Measurements from ENCODE around the gene DYRK1B.

The DYRK1B gene

DNA sequence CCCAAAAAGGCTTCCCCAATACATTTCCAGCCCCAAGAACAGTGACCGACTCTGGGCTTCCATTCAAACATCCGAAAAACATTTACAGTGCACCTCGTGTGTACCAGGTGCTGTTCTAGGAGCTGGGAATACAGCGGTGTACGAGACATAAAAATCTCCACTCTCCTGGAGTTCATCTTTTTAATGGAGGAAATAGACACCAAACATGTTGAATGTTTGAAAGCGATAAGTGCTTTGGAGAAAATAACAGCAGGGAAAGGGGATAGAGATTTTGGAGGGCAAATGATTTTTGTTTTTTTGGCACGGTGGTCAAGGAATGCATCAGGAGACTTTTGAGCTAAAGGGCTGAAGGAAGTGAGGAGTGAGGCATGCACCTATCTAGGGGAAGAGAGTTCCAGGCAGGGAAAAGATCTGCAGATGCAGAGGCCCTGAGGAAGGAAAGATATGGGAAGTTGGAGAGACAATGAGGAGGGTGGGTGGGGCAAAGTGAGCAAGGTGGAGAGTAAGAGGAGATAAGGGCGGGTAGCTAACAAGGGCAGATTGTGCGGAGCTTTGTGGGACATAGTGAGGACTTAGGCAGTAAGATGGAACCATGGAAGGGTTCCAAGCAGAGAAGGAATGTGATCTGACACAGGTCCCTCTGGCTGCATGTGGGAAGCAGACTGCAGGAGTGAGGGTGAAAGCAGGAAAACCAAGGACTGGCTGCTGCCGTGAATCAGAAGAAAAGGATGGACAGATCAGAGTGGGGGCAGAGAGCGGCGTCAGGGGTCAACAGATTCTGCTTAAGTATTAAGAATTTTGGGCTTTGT is 12.9 kb upstream of the DYRK1B start:
- ChIA-PET POLR2A (interaction anchor here (0.5 to 6.5 kb wide), 16 partner anchors 8 to 885 kb away, joined by 3 to 124 read pairs (median 7); partner anchors contain the start of genes DYRK1B, PSMC4, RPS16 and ZNF546), CTCF (interaction anchor here (0.5 to 7.8 kb wide), 9 partner anchors 13 to 1906 kb away, joined by 3 to 237 read pairs (median 3); partner anchors contain the start of genes DYRK1B and PSMC4)
- H3K4me3 ChIP-seq (ENCODE audit: low read depth, low read length), result peak overlapping the region; percentile 24
- TF ChIP-seq ZSCAN23 (tag by site-specific recombination; IDR thresholded peaks at IDR 0.05) (no peak), SP3 (tag by site-specific recombination; IDR thresholded peaks at IDR 0.05) (peak; percentile 62), SETDB1 (IDR thresholded peaks at IDR 0.05; ENCODE audit: insufficient read length, low read length) (no peak), GFI1B (tag by site-specific recombination; IDR thresholded peaks at IDR 0.05) (no peak), SCRT2 (tag by site-specific recombination; IDR thresholded peaks at IDR 0.05) (peak; percentile 81), ZNF473 (tag by site-specific recombination; IDR thresholded peaks at IDR 0.05) (no peak), ZNF211 (tag by site-specific recombination; IDR thresholded peaks at IDR 0.05; ENCODE audit: low read depth) (no peak), ZNF394 (tag by site-specific recombination; IDR thresholded peaks at IDR 0.05; ENCODE audit: borderline replicate concordance) (no peak), ZNF670 (tag by site-specific recombination; IDR thresholded peaks at IDR 0.05; ENCODE audit: low read depth) (no peak), ZNF138 (tag by site-specific recombination; IDR thresholded peaks at IDR 0.05; ENCODE audit: borderline replicate concordance) (no peak), ZNF596 (tag by site-specific recombination; IDR thresholded peaks at IDR 0.05) (no peak), ZNF768 (tag by site-specific recombination; IDR thresholded peaks at IDR 0.05) (no peak), ZNF677 (tag by site-specific recombination; IDR thresholded peaks at IDR 0.05) (no peak)
- TF ChIP-seq, protein P1, sequence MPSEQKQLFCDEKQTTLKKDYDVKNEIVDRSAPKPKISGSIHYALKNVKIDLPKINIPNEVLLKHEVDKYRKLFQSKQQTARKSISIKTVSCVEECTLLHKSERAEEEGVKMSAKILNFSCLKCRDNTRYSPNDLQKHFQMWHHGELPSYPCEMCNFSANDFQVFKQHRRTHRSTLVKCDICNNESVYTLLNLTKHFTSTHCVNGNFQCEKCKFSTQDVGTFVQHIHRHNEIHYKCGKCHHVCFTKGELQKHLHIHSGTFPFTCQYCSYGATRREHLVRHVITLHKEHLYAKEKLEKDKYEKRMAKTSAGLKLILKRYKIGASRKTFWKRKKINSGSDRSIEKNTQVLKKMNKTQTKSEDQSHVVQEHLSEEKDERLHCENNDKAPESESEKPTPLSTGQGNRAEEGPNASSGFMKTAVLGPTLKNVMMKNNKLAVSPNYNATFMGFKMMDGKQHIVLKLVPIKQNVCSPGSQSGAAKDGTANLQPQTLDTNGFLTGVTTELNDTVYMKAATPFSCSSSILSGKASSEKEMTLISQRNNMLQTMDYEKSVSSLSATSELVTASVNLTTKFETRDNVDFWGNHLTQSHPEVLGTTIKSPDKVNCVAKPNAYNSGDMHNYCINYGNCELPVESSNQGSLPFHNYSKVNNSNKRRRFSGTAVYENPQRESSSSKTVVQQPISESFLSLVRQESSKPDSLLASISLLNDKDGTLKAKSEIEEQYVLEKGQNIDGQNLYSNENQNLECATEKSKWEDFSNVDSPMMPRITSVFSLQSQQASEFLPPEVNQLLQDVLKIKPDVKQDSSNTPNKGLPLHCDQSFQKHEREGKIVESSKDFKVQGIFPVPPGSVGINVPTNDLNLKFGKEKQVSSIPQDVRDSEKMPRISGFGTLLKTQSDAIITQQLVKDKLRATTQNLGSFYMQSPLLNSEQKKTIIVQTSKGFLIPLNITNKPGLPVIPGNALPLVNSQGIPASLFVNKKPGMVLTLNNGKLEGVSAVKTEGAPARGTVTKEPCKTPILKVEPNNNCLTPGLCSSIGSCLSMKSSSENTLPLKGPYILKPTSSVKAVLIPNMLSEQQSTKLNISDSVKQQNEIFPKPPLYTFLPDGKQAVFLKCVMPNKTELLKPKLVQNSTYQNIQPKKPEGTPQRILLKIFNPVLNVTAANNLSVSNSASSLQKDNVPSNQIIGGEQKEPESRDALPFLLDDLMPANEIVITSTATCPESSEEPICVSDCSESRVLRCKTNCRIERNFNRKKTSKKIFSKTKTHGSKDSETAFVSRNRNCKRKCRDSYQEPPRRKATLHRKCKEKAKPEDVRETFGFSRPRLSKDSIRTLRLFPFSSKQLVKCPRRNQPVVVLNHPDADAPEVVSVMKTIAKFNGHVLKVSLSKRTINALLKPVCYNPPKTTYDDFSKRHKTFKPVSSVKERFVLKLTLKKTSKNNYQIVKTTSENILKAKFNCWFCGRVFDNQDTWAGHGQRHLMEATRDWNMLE (tag by site-specific recombination; conservative IDR thresholded peaks at IDR 0.05; ENCODE audit: low read depth), result 0 out of 2 replicates have a peak, but pooled peaks have one; percentile 13
- TF ChIP-seq, protein P2, sequence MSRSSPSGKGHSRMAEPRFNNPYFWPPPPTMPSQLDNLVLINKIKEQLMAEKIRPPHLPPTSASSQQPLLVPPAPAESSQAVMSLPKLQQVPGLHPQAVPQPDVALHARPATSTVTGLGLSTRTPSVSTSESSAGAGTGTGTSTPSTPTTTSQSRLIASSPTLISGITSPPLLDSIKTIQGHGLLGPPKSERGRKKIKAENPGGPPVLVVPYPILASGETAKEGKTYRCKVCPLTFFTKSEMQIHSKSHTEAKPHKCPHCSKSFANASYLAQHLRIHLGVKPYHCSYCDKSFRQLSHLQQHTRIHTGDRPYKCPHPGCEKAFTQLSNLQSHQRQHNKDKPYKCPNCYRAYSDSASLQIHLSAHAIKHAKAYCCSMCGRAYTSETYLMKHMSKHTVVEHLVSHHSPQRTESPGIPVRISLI (tag by site-specific recombination; IDR thresholded peaks at IDR 0.05), result no peak
- TF ChIP-seq, protein P3, sequence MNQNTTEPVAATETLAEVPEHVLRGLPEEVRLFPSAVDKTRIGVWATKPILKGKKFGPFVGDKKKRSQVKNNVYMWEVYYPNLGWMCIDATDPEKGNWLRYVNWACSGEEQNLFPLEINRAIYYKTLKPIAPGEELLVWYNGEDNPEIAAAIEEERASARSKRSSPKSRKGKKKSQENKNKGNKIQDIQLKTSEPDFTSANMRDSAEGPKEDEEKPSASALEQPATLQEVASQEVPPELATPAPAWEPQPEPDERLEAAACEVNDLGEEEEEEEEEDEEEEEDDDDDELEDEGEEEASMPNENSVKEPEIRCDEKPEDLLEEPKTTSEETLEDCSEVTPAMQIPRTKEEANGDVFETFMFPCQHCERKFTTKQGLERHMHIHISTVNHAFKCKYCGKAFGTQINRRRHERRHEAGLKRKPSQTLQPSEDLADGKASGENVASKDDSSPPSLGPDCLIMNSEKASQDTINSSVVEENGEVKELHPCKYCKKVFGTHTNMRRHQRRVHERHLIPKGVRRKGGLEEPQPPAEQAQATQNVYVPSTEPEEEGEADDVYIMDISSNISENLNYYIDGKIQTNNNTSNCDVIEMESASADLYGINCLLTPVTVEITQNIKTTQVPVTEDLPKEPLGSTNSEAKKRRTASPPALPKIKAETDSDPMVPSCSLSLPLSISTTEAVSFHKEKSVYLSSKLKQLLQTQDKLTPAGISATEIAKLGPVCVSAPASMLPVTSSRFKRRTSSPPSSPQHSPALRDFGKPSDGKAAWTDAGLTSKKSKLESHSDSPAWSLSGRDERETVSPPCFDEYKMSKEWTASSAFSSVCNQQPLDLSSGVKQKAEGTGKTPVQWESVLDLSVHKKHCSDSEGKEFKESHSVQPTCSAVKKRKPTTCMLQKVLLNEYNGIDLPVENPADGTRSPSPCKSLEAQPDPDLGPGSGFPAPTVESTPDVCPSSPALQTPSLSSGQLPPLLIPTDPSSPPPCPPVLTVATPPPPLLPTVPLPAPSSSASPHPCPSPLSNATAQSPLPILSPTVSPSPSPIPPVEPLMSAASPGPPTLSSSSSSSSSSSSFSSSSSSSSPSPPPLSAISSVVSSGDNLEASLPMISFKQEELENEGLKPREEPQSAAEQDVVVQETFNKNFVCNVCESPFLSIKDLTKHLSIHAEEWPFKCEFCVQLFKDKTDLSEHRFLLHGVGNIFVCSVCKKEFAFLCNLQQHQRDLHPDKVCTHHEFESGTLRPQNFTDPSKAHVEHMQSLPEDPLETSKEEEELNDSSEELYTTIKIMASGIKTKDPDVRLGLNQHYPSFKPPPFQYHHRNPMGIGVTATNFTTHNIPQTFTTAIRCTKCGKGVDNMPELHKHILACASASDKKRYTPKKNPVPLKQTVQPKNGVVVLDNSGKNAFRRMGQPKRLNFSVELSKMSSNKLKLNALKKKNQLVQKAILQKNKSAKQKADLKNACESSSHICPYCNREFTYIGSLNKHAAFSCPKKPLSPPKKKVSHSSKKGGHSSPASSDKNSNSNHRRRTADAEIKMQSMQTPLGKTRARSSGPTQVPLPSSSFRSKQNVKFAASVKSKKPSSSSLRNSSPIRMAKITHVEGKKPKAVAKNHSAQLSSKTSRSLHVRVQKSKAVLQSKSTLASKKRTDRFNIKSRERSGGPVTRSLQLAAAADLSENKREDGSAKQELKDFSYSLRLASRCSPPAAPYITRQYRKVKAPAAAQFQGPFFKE (tag by site-specific recombination; IDR thresholded peaks at IDR 0.05; ENCODE audit: borderline replicate concordance), result no peak
- TF ChIP-seq, protein P4, sequence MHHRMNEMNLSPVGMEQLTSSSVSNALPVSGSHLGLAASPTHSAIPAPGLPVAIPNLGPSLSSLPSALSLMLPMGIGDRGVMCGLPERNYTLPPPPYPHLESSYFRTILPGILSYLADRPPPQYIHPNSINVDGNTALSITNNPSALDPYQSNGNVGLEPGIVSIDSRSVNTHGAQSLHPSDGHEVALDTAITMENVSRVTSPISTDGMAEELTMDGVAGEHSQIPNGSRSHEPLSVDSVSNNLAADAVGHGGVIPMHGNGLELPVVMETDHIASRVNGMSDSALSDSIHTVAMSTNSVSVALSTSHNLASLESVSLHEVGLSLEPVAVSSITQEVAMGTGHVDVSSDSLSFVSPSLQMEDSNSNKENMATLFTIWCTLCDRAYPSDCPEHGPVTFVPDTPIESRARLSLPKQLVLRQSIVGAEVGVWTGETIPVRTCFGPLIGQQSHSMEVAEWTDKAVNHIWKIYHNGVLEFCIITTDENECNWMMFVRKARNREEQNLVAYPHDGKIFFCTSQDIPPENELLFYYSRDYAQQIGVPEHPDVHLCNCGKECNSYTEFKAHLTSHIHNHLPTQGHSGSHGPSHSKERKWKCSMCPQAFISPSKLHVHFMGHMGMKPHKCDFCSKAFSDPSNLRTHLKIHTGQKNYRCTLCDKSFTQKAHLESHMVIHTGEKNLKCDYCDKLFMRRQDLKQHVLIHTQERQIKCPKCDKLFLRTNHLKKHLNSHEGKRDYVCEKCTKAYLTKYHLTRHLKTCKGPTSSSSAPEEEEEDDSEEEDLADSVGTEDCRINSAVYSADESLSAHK (tag by site-specific recombination; IDR thresholded peaks at IDR 0.05), result no peak
- TF ChIP-seq, protein P5, sequence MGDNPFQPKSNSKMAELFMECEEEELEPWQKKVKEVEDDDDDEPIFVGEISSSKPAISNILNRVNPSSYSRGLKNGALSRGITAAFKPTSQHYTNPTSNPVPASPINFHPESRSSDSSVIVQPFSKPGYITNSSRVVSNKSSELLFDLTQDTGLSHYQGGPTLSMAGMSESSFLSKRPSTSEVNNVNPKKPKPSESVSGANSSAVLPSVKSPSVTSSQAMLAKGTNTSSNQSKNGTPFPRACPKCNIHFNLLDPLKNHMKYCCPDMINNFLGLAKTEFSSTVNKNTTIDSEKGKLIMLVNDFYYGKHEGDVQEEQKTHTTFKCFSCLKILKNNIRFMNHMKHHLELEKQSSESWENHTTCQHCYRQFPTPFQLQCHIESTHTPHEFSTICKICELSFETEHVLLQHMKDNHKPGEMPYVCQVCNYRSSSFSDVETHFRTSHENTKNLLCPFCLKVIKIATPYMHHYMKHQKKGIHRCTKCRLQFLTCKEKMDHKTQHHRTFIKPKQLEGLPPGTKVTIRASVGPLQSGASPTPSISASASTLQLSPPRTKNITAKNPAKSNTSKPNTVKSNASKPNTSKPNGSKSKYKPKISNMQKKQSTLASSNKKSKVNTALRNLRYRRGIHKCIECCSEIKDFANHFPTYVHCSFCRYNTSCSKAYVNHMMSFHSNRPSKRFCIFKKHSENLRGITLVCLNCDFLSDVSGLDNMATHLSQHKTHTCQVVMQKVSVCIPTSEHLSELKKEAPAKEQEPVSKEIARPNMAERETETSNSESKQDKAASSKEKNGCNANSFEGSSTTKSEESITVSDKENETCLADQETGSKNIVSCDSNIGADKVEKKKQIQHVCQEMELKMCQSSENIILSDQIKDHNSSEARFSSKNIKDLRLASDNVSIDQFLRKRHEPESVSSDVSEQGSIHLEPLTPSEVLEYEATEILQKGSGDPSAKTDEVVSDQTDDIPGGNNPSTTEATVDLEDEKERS (tag by site-specific recombination; IDR thresholded peaks at IDR 0.05), result no peak; the same call in 1 of the 2 replicates

More for the DNA sequence above, 12.9 kb upstream of the DYRK1B start:
- Histone ChIP-seq H3K36me3 (ENCODE audit: control insufficient read depth in 2 of 2, insufficient read depth in 1 of 2, low read length in 2 of 2) (peaks cover 0 to 3% of the 10 kb centered on the region in 2 experiments; a peak in 1 of 3 replicates), H3K27ac (ENCODE audit: extremely low read depth, low read depth, low read length) (peak overlapping the region; percentile 78), H3K4me1 (ENCODE audit: control insufficient read depth, insufficient read depth, low read length) (peaks cover 43% of the 10 kb centered on the region), H3K9me3 (ENCODE audit: control insufficient read depth, insufficient read depth, low read depth, low read length) (no peaks in the 10 kb centered on the region)
